NCI-H128 (cell line): ENCODE data around the gene TFPI.

Experiments
- DNase-seq: peaks from one replicate; lab custom pipeline; 2025; ENCODE audit not compliant: unreplicated experiment; lab: John Stamatoyannopoulos, UW

Gene TFPI

GRCh38 chr2:187470698-187471097 lies 83.5 kb downstream of the TFPI start:
- no peak for DNase-seq

GRCh38 chr2:187469538-187469937 lies 84.7 kb downstream of the TFPI start:
- no peak for DNase-seq

- no peak for DNase-seq
Measured at GRCh38 chr2:187468262-187468661, 86.0 kb downstream of the TFPI start.

- no peak for DNase-seq
Measured at GRCh38 chr2:187466129-187466792, 88.0 kb downstream of the TFPI start.

GRCh38 chr2:187462839-187463238 lies 91.4 kb downstream of the TFPI start:
- DNase-seq: no peak

GRCh38 chr2:187461294-187462261 lies 92.7 kb downstream of the TFPI start:
- no peak for DNase-seq

GRCh38 chr2:187459256-187459655 lies 95.0 kb downstream of the TFPI start:
- DNase-seq: no peak

GRCh38 chr2:187453078-187453641 lies 101.1 kb downstream of the TFPI start:
- no peak for DNase-seq

- DNase-seq: no peak
Measured at GRCh38 chr2:187451510-187451909, 102.7 kb downstream of the TFPI start.

GRCh38 chr2:187447336-187447735 lies 106.9 kb downstream of the TFPI start:
- DNase-seq: no peak

- DNase-seq: no peak
Measured at GRCh38 chr2:187446711-187447110, 107.5 kb downstream of the TFPI start.

- no peak for DNase-seq
Measured at GRCh38 chr2:187445051-187445450, 109.2 kb downstream of the TFPI start.

- no peak for DNase-seq
Measured at GRCh38 chr2:187442778-187443177, 111.5 kb downstream of the TFPI start.

GRCh38 chr2:187442378-187442777 lies 111.9 kb downstream of the TFPI start:
- DNase-seq: no peak

GRCh38 chr2:187440101-187440675 lies 114.0 kb downstream of the TFPI start:
- no peak for DNase-seq

GRCh38 chr2:187438455-187438854 lies 115.8 kb downstream of the TFPI start:
- no peak for DNase-seq

GRCh38 chr2:187435756-187436155 lies 118.5 kb downstream of the TFPI start:
- DNase-seq: no peak

GRCh38 chr2:187435078-187435477 lies 119.2 kb downstream of the TFPI start:
- DNase-seq: no peak

- DNase-seq: no peak
Measured at GRCh38 chr2:187434342-187434785, 119.9 kb downstream of the TFPI start.

GRCh38 chr2:187431911-187432310 lies 122.3 kb downstream of the TFPI start:
- no peak for DNase-seq

- DNase-seq: no peak
Measured at GRCh38 chr2:187429989-187430388, 124.2 kb downstream of the TFPI start.
